Cardiac muscle cell (in vitro differentiated cells and primary cell): Measurements from ENCODE around the gene FNDC1. TPM values are rescaled to one million over a fixed set of nuclear protein-coding genes. Genes with fewer than 3 reads are reported as not detected.

ENCODE experiments used
- DNase-seq, 2 donors: peaks; one replicate each; pipeline versions ENCODE4 v3.0.0 to v3.0.0-alpha.2; 2010 to 2017; ENCODE audit warnings: low read depth in 1 of 2, low spot score in 1 of 2
- H3K27ac ChIP-seq: fragments of 200-600 bp; sonication (generic); 2 replicates; pipeline ENCODE4 v1.5.1; 2016
- H3K27me3 ChIP-seq: fragments of 200-600 bp; sonication (generic); 2 replicates; pipeline ENCODE4 v1.6.0; 2016; ENCODE audit warnings: control low read depth
- H3K36me3 ChIP-seq: fragments of 200-600 bp; sonication (generic); 2 replicates; pipeline ENCODE4 v1.5.1; 2016; ENCODE audit warnings: control low read depth
- H3K4me1 ChIP-seq: fragments of 200-600 bp; sonication (generic); 2 replicates; pipeline ENCODE4 v1.8.1; 2017; ENCODE audit warnings: low read depth, mild to moderate bottlenecking, mixed run types
- H3K4me3 ChIP-seq: fragments of 200-600 bp; sonication (generic); 2 replicates; pipeline ENCODE4 v1.5.1; 2016; ENCODE audit warnings: mild to moderate bottlenecking
- H3K9me3 ChIP-seq: fragments of 200-600 bp; sonication (generic); 2 replicates; pipeline ENCODE4 v1.5.1; 2017; ENCODE audit warnings: low read depth, mild to moderate bottlenecking, control low read depth
- CTCF ChIP-seq: IDR thresholded peaks from 2 replicates; pipeline ENCODE4 v1.5.1; 2012; ENCODE audit warnings: low read depth, mild to moderate bottlenecking, low read length
- polyA plus RNA-seq: library from polyadenylated mRNA; unstranded; fragments of >200 nt; fragmentation: Nextera tagmentation; extraction: Ambion mirVana; gene quantifications from 2 replicates; pipeline ENCODE4 v1.2.1, GENCODE V29; 2016
- total RNA-seq: library from RNA; depleted of rRNA; stranded (reverse); fragments of >200 nt; gene quantifications from 2 replicates; pipeline ENCODE4 v1.2.3, GENCODE V29; 2016

The FNDC1 gene
- total and polyA plus RNA-seq, 2 experiments from 2014 or later = 0.30 TPM; not detected in 1

GRCh38 chr6:159301277-159301676, 132.1 kb downstream of the FNDC1 start:
- Histone ChIP-seq H3K4me3 (no peak overlapping the region), H3K36me3 (no peaks in the 10 kb centered on the region), H3K4me1 (no peaks in the 10 kb centered on the region), H3K27me3 (no peaks in the 10 kb centered on the region), H3K9me3 (no peaks in the 10 kb centered on the region), H3K27ac (no peak overlapping the region)
- DNase-seq = no peak
- TF ChIP-seq CTCF = no peak

- Histone ChIP-seq H3K4me3 (no peak overlapping the region), H3K4me1 (no peaks in the 10 kb centered on the region), H3K27ac (no peak overlapping the region), H3K27me3 (no peaks in the 10 kb centered on the region), H3K9me3 (no peaks in the 10 kb centered on the region), H3K36me3 (no peaks in the 10 kb centered on the region)
- no peak for TF ChIP-seq CTCF
- DNase-seq = no peak
Measured at GRCh38 chr6:159301810-159302593, 132.8 kb downstream of the FNDC1 start.

GRCh38 chr6:159302594-159302992, 133.4 kb downstream of the FNDC1 start:
- Histone ChIP-seq H3K4me3 (no peak overlapping the region), H3K36me3 (no peaks in the 10 kb centered on the region), H3K27me3 (no peaks in the 10 kb centered on the region), H3K9me3 (no peaks in the 10 kb centered on the region), H3K27ac (no peak overlapping the region), H3K4me1 (no peaks in the 10 kb centered on the region)
- no peak for TF ChIP-seq CTCF
- no peak for DNase-seq

- H3K9me3 ChIP-seq = no peaks in the 10 kb centered on the region
Measured at GRCh38 chr6:159303159-159303558, 134.0 kb downstream of the FNDC1 start.

GRCh38 chr6:159303784-159304183, 134.6 kb downstream of the FNDC1 start:
- Histone ChIP-seq H3K4me1 (no peaks in the 10 kb centered on the region), H3K27ac (no peak overlapping the region), H3K36me3 (no peaks in the 10 kb centered on the region), H3K4me3 (no peak overlapping the region), H3K9me3 (no peaks in the 10 kb centered on the region), H3K27me3 (no peaks in the 10 kb centered on the region)
- DNase-seq = no peak
- TF ChIP-seq CTCF = no peak

More at GRCh38 chr6:159303159-159303558, 134.0 kb downstream of the FNDC1 start:
- Histone ChIP-seq H3K27me3 (no peaks in the 10 kb centered on the region), H3K4me3 (no peak overlapping the region), H3K4me1 (no peaks in the 10 kb centered on the region), H3K27ac (no peak overlapping the region), H3K36me3 (no peaks in the 10 kb centered on the region)
- no peak for DNase-seq
- no peak for TF ChIP-seq CTCF
